ENCODE results near the gene CHST12.

DNA sequence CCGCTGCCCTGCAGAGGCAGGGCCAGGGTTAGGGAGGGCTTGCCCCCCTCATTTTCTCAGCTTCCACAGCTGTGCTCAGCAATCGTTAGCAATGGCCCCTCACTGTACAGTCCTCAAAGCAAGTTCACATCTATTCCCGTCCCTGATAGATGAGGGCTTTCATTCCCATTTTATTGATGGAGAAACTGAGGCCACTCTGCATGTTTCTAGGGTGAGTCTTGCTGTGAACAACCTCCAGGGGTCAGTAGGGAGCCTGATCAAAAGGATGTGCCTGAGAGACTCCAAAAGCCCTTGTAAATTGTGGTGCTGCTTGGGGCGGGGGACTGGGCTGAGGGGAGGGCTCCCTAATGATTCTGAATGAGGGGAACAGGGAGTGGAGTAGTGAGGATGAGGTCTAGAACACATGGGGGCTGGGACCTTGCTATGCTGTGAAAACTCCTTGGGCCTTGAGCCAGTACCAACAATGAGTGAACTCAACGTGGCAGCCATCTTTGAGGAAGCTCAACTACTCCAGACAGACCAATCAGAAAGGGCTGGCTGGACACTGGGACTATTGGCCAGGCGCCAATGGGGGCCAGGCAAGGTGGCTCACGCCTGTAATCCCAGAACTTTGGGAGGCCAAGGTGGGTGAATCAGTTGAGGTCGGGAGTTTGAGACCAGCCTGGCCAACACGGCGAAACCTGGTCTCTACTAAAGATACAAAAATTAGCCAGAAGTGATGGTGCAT is 79.5 kb downstream of the CHST12 start:
- TF ChIP-seq GATA2 (IDR thresholded peaks at IDR 0.05; ENCODE audit: low read depth, low read length) (no peak), GATA3 (IDR thresholded peaks at IDR 0.05; ENCODE audit: low read depth, low read length) (no peak)

Measured in SH-SY5Y (cell line).